NCI-H2029 treated with DMSO at 0.1 percent for 48 hours (cell line): ENCODE measurements around the gene CCDC88B.

Source experiments
- DNase-seq: peaks from one replicate; lab custom pipeline; 2025; lab: John Stamatoyannopoulos, UW

CCDC88B gene

DNA sequence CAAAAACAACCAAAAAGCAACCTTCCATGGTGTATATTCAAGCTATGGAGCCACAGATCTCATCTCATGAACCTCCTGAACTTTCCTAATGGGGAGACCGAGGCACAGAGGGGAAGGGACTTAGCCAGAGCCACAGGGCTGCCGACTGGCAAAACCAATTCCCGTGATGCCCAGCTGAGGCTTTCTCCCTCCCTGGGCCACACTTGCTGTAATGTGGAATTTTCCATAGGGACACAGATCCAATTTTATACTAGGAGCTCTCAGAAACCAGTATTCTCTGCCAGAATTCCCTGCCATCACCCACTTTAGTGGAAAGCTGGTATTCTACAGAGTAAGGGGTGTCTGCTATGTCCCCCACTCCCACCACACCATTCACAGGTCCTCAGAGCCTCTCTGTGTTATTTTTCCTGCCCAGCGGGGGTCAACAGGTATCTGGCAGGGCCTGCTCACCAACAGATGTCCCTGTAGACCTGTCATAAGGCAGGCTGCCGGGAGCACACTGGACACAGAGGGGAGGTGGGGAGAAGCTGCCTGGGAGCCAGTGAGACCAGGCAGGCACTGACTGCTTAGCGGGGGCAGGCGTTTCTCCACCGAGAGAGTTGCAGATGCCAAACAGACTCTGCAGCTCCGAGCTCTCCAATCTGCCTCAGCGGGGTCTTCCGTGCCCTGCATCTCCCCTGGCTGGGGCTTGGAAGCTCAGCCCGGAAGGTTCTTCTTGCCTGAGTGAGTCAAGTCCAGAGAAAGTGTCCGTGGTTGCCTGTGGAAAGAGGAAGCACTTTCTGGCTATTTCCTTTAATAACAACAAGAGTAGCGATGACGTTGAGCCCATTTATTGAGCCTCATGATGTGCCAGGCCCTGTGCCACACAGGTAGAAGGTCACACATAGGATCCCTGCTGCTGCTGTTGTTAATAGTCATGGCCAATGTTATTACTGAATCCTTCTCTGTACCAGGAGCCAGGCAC, 45.3 kb downstream of the CCDC88B start:
- no peak for DNase-seq

- no peak for DNase-seq
Observed at GRCh38 chr11:64385945-64386704, 46.1 kb downstream of the CCDC88B start.

DNA sequence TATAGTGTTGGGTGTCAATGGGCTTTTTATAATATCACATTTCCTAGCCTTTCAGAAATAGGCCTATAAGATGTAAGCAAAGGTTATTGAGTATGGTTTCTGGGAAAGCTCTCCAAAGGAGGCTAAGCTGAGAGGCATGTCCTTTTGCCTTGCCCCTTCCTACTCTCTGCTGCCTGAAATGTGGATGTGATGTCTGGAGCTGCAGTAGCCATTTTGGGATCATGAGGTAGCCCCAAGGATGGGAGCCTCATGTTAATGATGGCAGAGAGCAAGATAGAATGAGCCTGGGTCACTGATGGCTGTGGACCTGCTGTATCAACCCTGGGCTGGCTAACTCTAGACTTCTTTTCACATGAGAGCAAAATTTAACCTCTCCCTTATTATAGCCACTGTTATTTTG, 47.9 kb downstream of the CCDC88B start:
- DNase-seq = no peak

- no peak for DNase-seq
Observed at GRCh38 chr11:64388894-64389293, 48.9 kb downstream of the CCDC88B start.

DNA sequence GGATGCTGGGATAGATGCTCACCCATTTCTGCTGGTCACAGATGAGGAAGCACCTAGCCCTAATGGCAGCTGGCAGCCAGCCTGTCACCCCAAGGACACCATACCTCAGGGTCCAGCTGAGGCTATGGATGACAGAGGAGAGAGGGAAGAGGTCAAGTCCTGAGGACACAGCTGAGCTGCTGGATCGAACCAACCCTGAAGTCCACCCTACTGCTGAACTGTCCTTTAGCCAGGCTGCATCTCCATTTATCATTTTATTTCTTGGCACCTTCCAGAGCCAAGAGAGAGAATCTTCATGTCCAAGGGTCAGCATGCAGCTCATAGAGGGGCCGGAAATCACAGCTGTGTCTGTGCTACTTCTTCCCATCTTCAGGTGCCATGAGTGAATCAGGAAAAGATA, 49.8 kb downstream of the CCDC88B start:
- DNase-seq = no peak

DNA sequence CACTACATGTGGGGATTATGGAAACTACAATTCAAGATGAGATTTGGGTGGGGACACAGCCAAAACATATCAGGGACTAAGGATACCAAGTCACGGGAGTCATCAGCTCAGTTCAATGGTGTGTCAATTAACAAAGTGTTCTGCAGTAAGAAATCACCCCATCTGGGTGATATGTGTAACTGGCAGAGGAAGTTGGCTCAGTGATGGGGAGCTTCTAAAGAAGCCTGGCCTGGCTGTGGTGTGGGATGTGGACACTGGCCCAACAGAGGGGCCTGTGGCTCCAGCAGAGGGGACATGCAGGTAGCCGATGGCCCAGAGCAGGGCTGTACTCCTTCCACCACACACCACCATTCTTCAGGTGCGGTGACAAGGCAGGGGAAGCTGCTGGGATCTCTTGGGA, 50.6 kb downstream of the CCDC88B start:
- no peak for DNase-seq

DNA sequence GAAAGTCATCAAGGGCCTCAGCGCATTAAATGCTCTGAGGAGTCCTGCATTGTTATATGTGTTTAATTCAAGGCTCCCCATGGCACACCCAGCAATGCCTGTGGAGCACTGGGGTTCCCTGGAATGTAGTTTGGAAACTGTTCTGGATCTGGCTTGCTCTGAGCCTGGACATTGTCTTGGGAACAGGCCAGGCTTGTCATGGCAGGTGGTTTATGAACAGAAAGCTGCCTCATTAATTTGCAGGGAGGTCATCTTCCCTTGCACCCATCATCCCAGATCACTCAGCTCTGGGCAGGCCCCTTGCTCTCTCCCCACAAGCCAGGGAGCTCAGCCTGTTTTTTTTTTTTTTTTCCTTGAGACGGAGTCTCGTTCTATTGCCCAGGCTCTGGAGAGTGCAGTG, 51.8 kb downstream of the CCDC88B start:
- no peak for DNase-seq

- no peak for DNase-seq
Observed at GRCh38 chr11:64395545-64396078, 55.6 kb downstream of the CCDC88B start.

DNA sequence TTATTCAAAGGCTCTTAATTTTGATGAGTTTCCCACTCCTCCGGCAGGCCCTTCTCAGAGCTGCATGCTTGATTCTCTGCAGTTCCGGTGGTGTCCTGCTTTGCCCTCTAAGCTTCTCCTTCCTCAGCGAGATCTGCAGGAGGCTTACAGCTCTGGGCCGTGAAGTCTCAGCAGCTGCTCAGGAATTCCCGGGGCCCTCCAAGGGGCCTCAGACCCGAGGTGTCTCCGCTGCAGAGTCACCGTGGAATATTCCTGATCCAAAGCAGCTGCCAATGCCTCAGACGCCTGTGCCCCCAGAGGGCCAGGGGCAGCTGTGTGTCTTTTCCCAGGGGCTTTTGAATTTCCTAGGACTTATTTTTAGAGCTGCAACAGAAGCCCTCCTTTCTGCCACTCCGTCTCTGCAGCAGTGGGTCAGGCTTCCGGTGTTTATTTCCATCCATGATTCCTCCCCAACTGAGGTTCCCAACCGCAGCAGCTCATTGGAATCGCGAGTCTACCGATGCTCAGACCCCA, 56.1 kb downstream of the CCDC88B start:
- DNase-seq = no peak

- no peak for DNase-seq
Observed at GRCh38 chr11:64400102-64400501, 60.1 kb downstream of the CCDC88B start.

GRCh38 chr11:64400667-64401066, 60.7 kb downstream of the CCDC88B start:
- DNase-seq = no peak

- no peak for DNase-seq
Observed at GRCh38 chr11:64401775-64402174, 61.8 kb downstream of the CCDC88B start.

DNA sequence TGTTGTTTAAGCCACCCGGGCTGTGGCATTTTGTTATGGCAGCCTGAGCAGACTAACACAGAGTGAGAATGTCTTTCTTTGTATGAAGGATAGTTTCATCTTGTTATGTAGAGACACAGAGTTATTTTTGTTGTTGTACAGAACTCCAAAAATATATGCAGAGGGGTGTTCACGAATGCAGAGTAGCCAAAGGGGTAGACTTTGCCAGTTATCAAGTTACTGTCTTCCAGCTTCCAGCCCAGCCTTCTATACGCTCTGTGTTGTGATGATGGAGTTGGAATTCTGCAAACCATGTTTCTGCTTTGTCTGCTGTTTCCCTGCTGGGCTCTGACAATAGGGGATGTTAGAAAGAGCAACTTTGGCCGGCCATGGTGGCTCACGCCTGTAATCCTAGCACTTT, 63.1 kb downstream of the CCDC88B start:
- no peak for DNase-seq

DNA sequence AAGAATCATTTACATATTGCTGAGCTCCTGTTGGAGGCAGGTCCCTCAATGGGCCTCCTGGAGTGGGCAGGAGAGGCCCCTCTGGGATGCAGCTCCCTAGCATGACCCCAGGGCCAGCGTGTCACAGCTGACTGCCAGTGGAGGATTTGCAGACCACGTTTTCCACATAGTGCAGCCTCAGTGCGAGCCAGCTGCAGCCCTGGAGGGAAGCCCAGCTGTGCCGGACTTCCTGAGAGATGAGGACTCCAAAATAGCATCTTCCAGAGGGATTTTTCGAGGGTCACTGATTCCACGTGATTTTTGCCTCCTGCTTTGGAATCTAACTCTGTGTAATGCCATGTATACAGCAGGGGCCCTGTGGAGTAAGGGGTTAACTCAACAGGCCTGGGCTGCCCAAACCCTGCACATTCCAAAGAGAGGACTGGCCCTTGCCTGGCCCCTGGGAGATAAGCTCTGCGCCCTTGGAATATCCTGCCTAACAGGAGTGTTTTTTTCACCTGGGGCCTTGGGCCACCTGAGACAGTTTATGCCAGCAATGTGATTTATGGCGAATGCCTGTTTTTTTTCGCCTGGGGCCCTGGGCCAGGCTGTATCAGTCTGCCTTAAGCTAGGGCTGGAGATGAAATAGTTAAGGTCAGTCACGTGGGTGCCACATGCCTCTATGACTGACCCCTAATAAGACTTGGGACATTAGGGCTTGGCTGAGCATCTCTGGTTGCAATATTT, 66.4 kb downstream of the CCDC88B start:
- DNase-seq = no peak
